ENCODE data around the gene CHST6. TPM values are rescaled to one million over a fixed set of nuclear protein-coding genes. Genes with fewer than 3 reads are reported as not detected.
"Not testable (repeated sequence)": the region's sequence is repeated elsewhere in the genome, so short reads cannot be mapped to it uniquely, and the experiment has no call there.

Gene CHST6
- polyA plus RNA-seq, 1 donor (not counting 4 experiments of a cell fraction or from before 2014, with no cell fraction given), result 0.14 TPM

GRCh38 chr16:75466760-75467159, 28.5 kb downstream of the CHST6 start:
- FAIRE-seq (no peak), DNase-seq (ENCODE audit: low read depth, low spot score) (no peak)
- no peaks in the 10 kb centered on the region for H4K20me1 ChIP-seq (ENCODE audit: control insufficient read depth, extremely low read depth, insufficient read depth, low read length)
- TF ChIP-seq CTCF (optimal IDR thresholded peaks at IDR 0.05 in 1 of 3, IDR thresholded peaks at IDR 0.05 in 1 of 3, conservative IDR thresholded peaks at IDR 0.05 in 1 of 3; ENCODE audit: extremely low read depth in 1 of 3, insufficient read depth in 2 of 3, low read length in 3 of 3) (no peak), EZH2 (IDR thresholded peaks at IDR 0.05; ENCODE audit: low read length) (no peak)
- no peak overlapping the region for H2AFZ ChIP-seq (ENCODE audit: control insufficient read depth, low read length)
- H3K4me2 ChIP-seq (ENCODE audit: control insufficient read depth, extremely low read depth, insufficient read depth, low read depth, low read length), result no peak overlapping the region
- no peak overlapping the region for H3K4me3 ChIP-seq (ENCODE audit: control insufficient read depth in 2 of 3, extremely low read depth in 1 of 3, insufficient read depth in 2 of 3, low read depth in 1 of 3, low read length in 3 of 3)
- H3K79me2 ChIP-seq (ENCODE audit: control insufficient read depth, insufficient read depth, low read length), result peaks cover 25% of the 10 kb centered on the region
- H3K9ac ChIP-seq (ENCODE audit: control insufficient read depth, extremely low read depth, insufficient read depth, low read length), result no peak overlapping the region
- no peaks in the 10 kb centered on the region for H3K36me3 ChIP-seq (ENCODE audit: control insufficient read depth in 2 of 2, extremely low read depth in 1 of 2, insufficient read depth in 2 of 2, low read length in 2 of 2)
- H3K4me1 ChIP-seq (ENCODE audit: control insufficient read depth, extremely low read depth, insufficient read depth, low read length), result peaks cover 14% of the 10 kb centered on the region
- no peaks in the 10 kb centered on the region for H3K9me3 ChIP-seq (ENCODE audit: control insufficient read depth, low read depth, low read length)
- H3K27me3 ChIP-seq (ENCODE audit: control insufficient read depth, extremely low read depth, insufficient read depth, low read length), result no peaks in the 10 kb centered on the region
- H3K9me1 ChIP-seq (ENCODE audit: control insufficient read depth, extremely low read depth, insufficient read depth, low read length), result no peaks in the 10 kb centered on the region
- dilution Hi-C loops (cut with MboI; ENCODE audit: extremely low pct_ligation_motif_present, low sequenced_read_pairs), result no loop called here
- H3K27ac ChIP-seq (ENCODE audit: control insufficient read depth, insufficient read depth, low read length), result no peak overlapping the region

DNA sequence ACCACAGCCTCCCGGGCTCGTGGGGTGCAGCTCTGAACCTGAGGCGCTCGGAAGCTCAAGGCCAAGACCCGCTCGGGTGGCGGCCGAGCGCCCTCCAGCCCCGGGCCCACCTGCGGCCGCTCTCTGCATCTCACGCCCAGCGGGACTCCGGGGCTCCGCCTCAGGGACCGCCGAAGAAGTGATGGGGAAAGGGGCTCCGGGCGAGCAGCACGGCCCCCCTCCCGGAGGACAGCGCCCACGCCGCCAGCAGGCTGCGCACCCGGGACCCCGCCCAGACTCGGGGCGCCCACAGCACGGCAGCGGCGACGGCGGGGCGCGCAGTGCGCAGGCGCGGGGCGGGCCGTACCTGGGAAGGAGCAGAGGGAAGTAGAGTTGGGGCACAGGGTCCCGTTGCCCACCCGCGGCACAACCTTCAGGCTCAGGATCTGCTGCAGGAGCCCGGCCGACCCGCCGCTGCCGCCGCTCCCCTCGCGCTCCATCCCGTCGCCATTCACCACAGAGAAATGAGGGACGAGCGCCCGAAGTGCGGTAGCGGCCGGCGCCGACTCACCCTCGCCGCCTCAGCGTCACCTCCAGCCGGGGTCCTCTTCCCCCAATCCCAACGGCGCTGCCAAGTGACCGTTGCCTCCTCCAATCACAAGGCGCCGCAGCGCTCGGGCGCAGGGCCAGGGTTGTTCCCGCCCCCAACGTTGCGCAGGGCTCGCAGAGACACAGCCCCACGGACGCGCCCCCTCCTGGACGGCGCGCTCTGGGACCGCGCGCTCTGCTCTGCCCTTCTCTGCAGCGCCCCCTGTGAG, 30.9 kb downstream of the CHST6 start, which contains the start of gene TMEM170A:
TMEM170A (minus strand) TSS at position 568 of the 797 bp plus-strand sequence; CDS start at position 479, 89 bp downstream.
- Histone ChIP-seq H3K27me3 (ENCODE audit: control insufficient read depth, extremely low read depth, insufficient read depth, low read length) (no peaks in the 10 kb centered on the region), H3K4me1 (ENCODE audit: control insufficient read depth, extremely low read depth, insufficient read depth, low read length) (peaks cover 15% of the 10 kb centered on the region), H3K27ac (ENCODE audit: control insufficient read depth, insufficient read depth, low read length) (peak within 1 kb of the TSS; percentile 71), H3K4me3 (ENCODE audit: control insufficient read depth in 2 of 3, extremely low read depth in 1 of 3, insufficient read depth in 2 of 3, low read depth in 1 of 3, low read length in 3 of 3) (peak within 1 kb of the TSS; percentile 69 to 81 (median 73)), H4K20me1 (ENCODE audit: control insufficient read depth, extremely low read depth, insufficient read depth, low read length) (peaks cover 3% of the 10 kb centered on the region), H3K9me1 (ENCODE audit: control insufficient read depth, extremely low read depth, insufficient read depth, low read length) (no peaks in the 10 kb centered on the region), H3K36me3 (ENCODE audit: control insufficient read depth in 2 of 2, extremely low read depth in 1 of 2, insufficient read depth in 2 of 2, low read length in 2 of 2) (peaks cover 4 to 7% of the 10 kb centered on the region in 2 experiments), H3K4me2 (ENCODE audit: control insufficient read depth, extremely low read depth, insufficient read depth, low read depth, low read length) (peak within 1 kb of the TSS; percentile 85), H3K79me2 (ENCODE audit: control insufficient read depth, insufficient read depth, low read length) (peaks cover 49% of the 10 kb centered on the region), H3K9ac (ENCODE audit: control insufficient read depth, extremely low read depth, insufficient read depth, low read length) (peak within 1 kb of the TSS; percentile 83), H3K9me3 (ENCODE audit: control insufficient read depth, low read depth, low read length) (no peaks in the 10 kb centered on the region), H2AFZ (ENCODE audit: control insufficient read depth, low read length) (peak within 1 kb of the TSS; percentile 73)
- peak; percentile 56 for FAIRE-seq
- TF ChIP-seq CTCF (optimal IDR thresholded peaks at IDR 0.05 in 1 of 3, IDR thresholded peaks at IDR 0.05 in 1 of 3, conservative IDR thresholded peaks at IDR 0.05 in 1 of 3; ENCODE audit: extremely low read depth in 1 of 3, insufficient read depth in 2 of 3, low read length in 3 of 3) (peak; percentile 97 to 100 (median 100)), EZH2 (IDR thresholded peaks at IDR 0.05; ENCODE audit: low read length) (no peak)
- dilution Hi-C loops (cut with MboI; ENCODE audit: extremely low pct_ligation_motif_present, low sequenced_read_pairs), result no loop called here
- peak; percentile 89 for DNase-seq (ENCODE audit: low read depth, low spot score)

DNA sequence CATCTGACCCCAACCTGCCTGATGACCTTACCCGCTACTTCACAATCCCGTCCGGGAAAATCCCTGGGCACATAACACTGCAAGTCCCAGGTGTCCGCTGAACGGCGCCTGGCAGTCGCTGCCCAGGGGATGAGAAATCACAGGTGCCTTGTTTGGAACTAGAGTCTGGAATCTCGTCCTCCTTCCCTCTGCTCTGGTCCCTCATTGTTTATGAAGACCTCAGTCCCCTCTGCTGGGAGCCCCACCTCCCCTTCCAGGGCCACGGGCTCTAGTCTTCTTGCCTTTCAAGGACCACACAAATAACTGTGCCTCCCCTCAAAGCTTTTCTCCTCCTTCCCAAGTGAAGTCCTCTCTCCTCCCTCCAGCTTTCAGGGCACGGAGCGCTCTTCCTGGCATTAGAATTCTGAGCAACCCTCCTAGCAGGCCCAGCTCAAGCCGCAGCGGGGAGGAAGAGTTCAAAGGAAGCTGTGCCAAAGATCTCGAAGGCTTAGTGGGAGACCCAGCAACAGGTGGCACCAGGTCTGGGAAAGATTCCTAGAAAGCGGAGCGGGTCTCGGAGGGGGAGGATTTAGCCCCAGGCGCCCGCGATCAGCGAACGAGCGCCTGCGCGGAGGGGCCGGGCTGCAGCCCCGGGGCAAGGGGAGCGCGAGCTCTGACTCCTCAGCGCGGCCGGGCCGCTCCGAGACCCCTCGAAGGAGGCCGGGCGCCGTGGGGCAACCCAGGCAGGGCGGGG, 31.7 kb downstream of the CHST6 start:
- peak overlapping the region; percentile 83 for H3K9ac ChIP-seq (ENCODE audit: control insufficient read depth, extremely low read depth, insufficient read depth, low read length)
- H3K27me3 ChIP-seq (ENCODE audit: control insufficient read depth, extremely low read depth, insufficient read depth, low read length); dilution Hi-C loops (cut with MboI; ENCODE audit: extremely low pct_ligation_motif_present, low sequenced_read_pairs); FAIRE-seq; H3K9me3 ChIP-seq (ENCODE audit: control insufficient read depth, low read depth, low read length); DNase-seq (ENCODE audit: low read depth, low spot score); H4K20me1 ChIP-seq (ENCODE audit: control insufficient read depth, extremely low read depth, insufficient read depth, low read length); H3K9me1 ChIP-seq (ENCODE audit: control insufficient read depth, extremely low read depth, insufficient read depth, low read length): not testable (repeated sequence)
- H3K36me3 ChIP-seq (ENCODE audit: control insufficient read depth in 2 of 2, extremely low read depth in 1 of 2, insufficient read depth in 2 of 2, low read length in 2 of 2), result peaks cover 4 to 11% of the 10 kb centered on the region in 2 experiments
- H3K4me1 ChIP-seq (ENCODE audit: control insufficient read depth, extremely low read depth, insufficient read depth, low read length), result peaks cover 15% of the 10 kb centered on the region
- H3K79me2 ChIP-seq (ENCODE audit: control insufficient read depth, insufficient read depth, low read length), result peaks cover 56% of the 10 kb centered on the region
- H3K27ac ChIP-seq (ENCODE audit: control insufficient read depth, insufficient read depth, low read length), result peak overlapping the region; percentile 71
- H3K4me2 ChIP-seq (ENCODE audit: control insufficient read depth, extremely low read depth, insufficient read depth, low read depth, low read length), result peak overlapping the region; percentile 85
- peak overlapping the region; percentile 73 for H2AFZ ChIP-seq (ENCODE audit: control insufficient read depth, low read length)
- H3K4me3 ChIP-seq (ENCODE audit: control insufficient read depth in 2 of 3, extremely low read depth in 1 of 3, insufficient read depth in 2 of 3, low read depth in 1 of 3, low read length in 3 of 3), result peak overlapping the region; percentile 69 to 81 (median 73)

Measured in keratinocyte (primary cell).